ENCODE measurements around the gene SLC6A2.

The SLC6A2 gene

DNA sequence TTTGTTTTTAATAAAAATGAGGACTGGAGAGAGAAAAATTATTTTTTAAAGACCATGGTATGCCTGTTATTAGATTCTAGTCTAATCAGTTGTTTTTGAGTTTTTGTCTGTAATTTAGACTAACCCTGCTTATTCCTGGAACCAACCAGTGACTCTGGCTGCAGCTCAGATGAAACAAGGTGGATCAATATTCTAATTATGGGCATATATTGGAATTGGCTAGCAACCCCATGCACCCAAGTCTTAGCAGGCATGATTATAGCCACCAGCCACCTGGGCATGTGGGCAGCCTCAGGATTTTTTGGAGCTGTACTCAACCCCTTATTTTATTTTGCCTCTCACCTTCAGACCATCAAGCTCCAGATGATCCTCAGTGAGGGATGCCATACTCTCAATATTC is 21.6 kb upstream of the SLC6A2 start:
- Histone ChIP-seq H3K36me3 (replicated peaks; ENCODE audit: insufficient read depth, low read length) (no peaks in the 10 kb centered on the region), H3K4me3 (ENCODE audit: low read length) (no peak overlapping the region), H3F3A (ENCODE audit: insufficient read depth, low read length) (no peaks in the 10 kb centered on the region), H3K4me1 (ENCODE audit: low read length) (no peaks in the 10 kb centered on the region), H3K9ac (ENCODE audit: low read length) (no peak overlapping the region), H3K4me2 (ENCODE audit: low read depth, low read length) (no peak overlapping the region), H3K9me3 (replicated peaks; ENCODE audit: insufficient read depth, low read length) (no peaks in the 10 kb centered on the region), H3K27me3 (replicated peaks; ENCODE audit: insufficient read depth, low read length) (no peaks in the 10 kb centered on the region), H4K20me1 (ENCODE audit: insufficient read depth, low read length) (no peaks in the 10 kb centered on the region), H3K27ac (ENCODE audit: low read length) (no peak overlapping the region), H3K79me2 (ENCODE audit: low read length) (no peaks in the 10 kb centered on the region), H2AFZ (ENCODE audit: low read length) (no peak overlapping the region), H3K9me2 (replicated peaks; ENCODE audit: insufficient read depth, low read length) (no peaks in the 10 kb centered on the region)
- no peak for DNase-seq
- TF ChIP-seq, protein P1, sequence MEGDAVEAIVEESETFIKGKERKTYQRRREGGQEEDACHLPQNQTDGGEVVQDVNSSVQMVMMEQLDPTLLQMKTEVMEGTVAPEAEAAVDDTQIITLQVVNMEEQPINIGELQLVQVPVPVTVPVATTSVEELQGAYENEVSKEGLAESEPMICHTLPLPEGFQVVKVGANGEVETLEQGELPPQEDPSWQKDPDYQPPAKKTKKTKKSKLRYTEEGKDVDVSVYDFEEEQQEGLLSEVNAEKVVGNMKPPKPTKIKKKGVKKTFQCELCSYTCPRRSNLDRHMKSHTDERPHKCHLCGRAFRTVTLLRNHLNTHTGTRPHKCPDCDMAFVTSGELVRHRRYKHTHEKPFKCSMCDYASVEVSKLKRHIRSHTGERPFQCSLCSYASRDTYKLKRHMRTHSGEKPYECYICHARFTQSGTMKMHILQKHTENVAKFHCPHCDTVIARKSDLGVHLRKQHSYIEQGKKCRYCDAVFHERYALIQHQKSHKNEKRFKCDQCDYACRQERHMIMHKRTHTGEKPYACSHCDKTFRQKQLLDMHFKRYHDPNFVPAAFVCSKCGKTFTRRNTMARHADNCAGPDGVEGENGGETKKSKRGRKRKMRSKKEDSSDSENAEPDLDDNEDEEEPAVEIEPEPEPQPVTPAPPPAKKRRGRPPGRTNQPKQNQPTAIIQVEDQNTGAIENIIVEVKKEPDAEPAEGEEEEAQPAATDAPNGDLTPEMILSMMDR (IDR thresholded peaks at IDR 0.05; ENCODE audit: low read length) = no peak
- TF ChIP-seq EZH2 (optimal IDR thresholded peaks at IDR 0.05; ENCODE audit: low read depth, low read length) (no peak), EZH2phosphoT487 (IDR thresholded peaks at IDR 0.05; ENCODE audit: low read length) (no peak)

DNA sequence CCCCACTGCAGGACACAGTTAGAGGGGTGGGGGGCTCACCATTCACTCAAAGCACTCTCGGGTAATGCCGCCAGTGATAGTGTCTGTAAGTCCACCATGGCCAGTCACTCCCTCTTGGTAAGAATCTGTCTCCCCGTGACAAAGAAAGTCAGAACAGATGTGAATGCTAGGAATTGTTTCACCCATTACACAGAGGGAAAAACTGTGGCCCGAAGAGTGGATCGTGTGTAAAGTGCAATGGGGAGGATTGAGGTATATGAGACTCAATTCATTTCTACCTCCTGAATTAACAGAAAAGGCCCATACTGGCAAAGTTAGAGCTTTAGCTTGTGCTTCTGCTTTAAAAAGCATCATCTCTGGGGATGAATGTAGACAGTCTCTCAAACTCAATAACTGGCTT is 17.5 kb upstream of the SLC6A2 start:
- Histone ChIP-seq H3K79me2 (ENCODE audit: low read length) (no peaks in the 10 kb centered on the region), H3K27me3 (replicated peaks; ENCODE audit: insufficient read depth, low read length) (no peaks in the 10 kb centered on the region), H3K9me3 (replicated peaks; ENCODE audit: insufficient read depth, low read length) (no peaks in the 10 kb centered on the region), H3K27ac (ENCODE audit: low read length) (no peak overlapping the region), H2AFZ (ENCODE audit: low read length) (no peak overlapping the region), H3K36me3 (replicated peaks; ENCODE audit: insufficient read depth, low read length) (no peaks in the 10 kb centered on the region), H3K4me1 (ENCODE audit: low read length) (no peaks in the 10 kb centered on the region), H3K9ac (ENCODE audit: low read length) (no peak overlapping the region), H3K4me2 (ENCODE audit: low read depth, low read length) (no peak overlapping the region), H3K4me3 (ENCODE audit: low read length) (no peak overlapping the region), H4K20me1 (ENCODE audit: insufficient read depth, low read length) (no peaks in the 10 kb centered on the region), H3F3A (ENCODE audit: insufficient read depth, low read length) (no peaks in the 10 kb centered on the region), H3K9me2 (replicated peaks; ENCODE audit: insufficient read depth, low read length) (no peaks in the 10 kb centered on the region)
- no peak for TF ChIP-seq EZH2 (optimal IDR thresholded peaks at IDR 0.05; ENCODE audit: low read depth, low read length)
- no peak for DNase-seq

DNA sequence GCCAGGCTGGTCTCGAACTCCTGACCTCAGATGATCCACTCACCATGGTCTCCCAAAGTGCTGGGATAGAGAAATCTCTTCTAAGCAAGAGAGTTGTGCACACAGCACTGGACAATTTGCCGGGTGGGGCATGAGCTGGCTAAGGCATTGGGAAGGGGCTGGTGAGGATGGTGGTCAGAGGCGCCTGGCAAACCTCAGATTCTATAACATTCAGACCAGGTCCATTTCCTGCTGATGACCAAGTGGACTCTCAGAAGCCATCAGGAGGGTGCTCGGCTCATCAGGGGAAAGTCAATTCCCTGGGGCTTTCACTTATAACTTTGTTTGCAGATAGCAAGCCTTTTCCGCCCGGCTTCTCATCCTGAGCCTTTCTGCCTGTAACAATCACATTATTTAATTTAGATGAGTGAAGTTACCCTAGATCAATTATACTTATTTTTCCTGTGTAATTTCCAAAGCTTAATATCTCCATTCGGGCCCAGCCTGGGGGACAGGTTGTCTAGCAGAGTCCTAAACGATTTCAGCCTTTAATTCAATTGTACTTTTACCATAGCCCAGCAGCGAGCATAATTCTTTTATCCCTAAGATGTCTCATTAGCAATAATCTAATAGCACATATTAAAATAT is 15.0 kb upstream of the SLC6A2 start:
- Histone ChIP-seq H3K9me2 (replicated peaks; ENCODE audit: insufficient read depth, low read length) (no peaks in the 10 kb centered on the region), H3K4me3 (ENCODE audit: low read length) (no peak overlapping the region), H2AFZ (ENCODE audit: low read length) (no peak overlapping the region), H3K9me3 (replicated peaks; ENCODE audit: insufficient read depth, low read length) (no peaks in the 10 kb centered on the region), H3K4me2 (ENCODE audit: low read depth, low read length) (no peak overlapping the region), H3K27me3 (replicated peaks; ENCODE audit: insufficient read depth, low read length) (no peaks in the 10 kb centered on the region), H4K20me1 (ENCODE audit: insufficient read depth, low read length) (no peaks in the 10 kb centered on the region), H3K9ac (ENCODE audit: low read length) (no peak overlapping the region), H3K36me3 (replicated peaks; ENCODE audit: insufficient read depth, low read length) (no peaks in the 10 kb centered on the region), H3F3A (ENCODE audit: insufficient read depth, low read length) (no peaks in the 10 kb centered on the region), H3K79me2 (ENCODE audit: low read length) (no peaks in the 10 kb centered on the region), H3K4me1 (ENCODE audit: low read length) (no peaks in the 10 kb centered on the region), H3K27ac (ENCODE audit: low read length) (no peak overlapping the region)
- TF ChIP-seq, protein P1 (IDR thresholded peaks at IDR 0.05; ENCODE audit: low read length) = no peak
- TF ChIP-seq EZH2phosphoT487 (IDR thresholded peaks at IDR 0.05; ENCODE audit: low read length) (no peak), EZH2 (optimal IDR thresholded peaks at IDR 0.05; ENCODE audit: low read depth, low read length) (no peak)
- DNase-seq = no peak

DNA sequence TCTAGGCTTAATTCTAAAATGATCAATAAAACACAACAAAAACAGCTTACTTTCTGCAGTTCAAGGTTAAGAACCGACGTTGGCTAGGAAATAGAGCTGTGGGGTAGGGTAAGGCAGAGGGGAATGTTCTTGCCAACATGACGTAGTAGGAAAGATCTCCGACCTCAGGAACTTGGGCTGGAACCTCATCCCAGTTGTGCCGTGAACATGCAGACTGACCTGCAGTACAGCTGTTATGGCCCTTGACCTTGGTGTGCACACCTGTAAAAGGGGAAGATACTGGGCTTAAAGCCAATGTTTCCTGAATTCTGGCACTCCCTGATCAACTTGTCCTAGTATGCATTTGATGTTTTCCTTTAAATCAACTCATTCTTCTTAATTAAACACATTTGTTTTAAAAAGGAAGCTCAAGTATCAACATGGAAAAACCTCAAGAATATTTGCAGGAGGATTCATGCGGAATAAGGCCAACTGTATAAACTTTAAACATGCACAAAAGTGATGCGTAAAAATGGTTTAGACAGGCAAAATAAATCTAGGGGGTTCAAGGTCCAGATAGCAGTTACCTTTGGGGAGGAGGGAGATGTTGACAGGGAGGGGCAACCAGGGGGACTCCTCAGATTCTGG is 14.2 kb upstream of the SLC6A2 start:
- Histone ChIP-seq H2AFZ (ENCODE audit: low read length) (no peak overlapping the region), H3K9ac (ENCODE audit: low read length) (no peak overlapping the region), H3F3A (ENCODE audit: insufficient read depth, low read length) (no peaks in the 10 kb centered on the region), H3K9me3 (replicated peaks; ENCODE audit: insufficient read depth, low read length) (no peaks in the 10 kb centered on the region), H3K4me1 (ENCODE audit: low read length) (no peaks in the 10 kb centered on the region), H3K36me3 (replicated peaks; ENCODE audit: insufficient read depth, low read length) (no peaks in the 10 kb centered on the region), H3K4me2 (ENCODE audit: low read depth, low read length) (no peak overlapping the region), H3K4me3 (ENCODE audit: low read length) (no peak overlapping the region), H3K9me2 (replicated peaks; ENCODE audit: insufficient read depth, low read length) (no peaks in the 10 kb centered on the region), H3K79me2 (ENCODE audit: low read length) (no peaks in the 10 kb centered on the region), H4K20me1 (ENCODE audit: insufficient read depth, low read length) (no peaks in the 10 kb centered on the region), H3K27me3 (replicated peaks; ENCODE audit: insufficient read depth, low read length) (no peaks in the 10 kb centered on the region), H3K27ac (ENCODE audit: low read length) (no peak overlapping the region)
- DNase-seq = no peak
- TF ChIP-seq EZH2phosphoT487 (IDR thresholded peaks at IDR 0.05; ENCODE audit: low read length) (no peak), EZH2 (optimal IDR thresholded peaks at IDR 0.05; ENCODE audit: low read depth, low read length) (no peak)
- TF ChIP-seq, protein P1 (IDR thresholded peaks at IDR 0.05; ENCODE audit: low read length) = no peak
